GM18909 (cell line): ENCODE results near the gene SMAP2.

ENCODE experiments used
- ATAC-seq: cut with Tn5 transposase; IDR thresholded peaks from one replicate; pipeline ENCODE4 v1.9.1; 2021; ENCODE audit warnings: mild to moderate bottlenecking; ENCODE audit not compliant: unreplicated experiment, poor library complexity

Gene SMAP2

GRCh38 chr1:40462956-40463590 lies 89.5 kb downstream of the SMAP2 start:
- ATAC-seq = no peak

- ATAC-seq = no peak
Observed at GRCh38 chr1:40469327-40469726, 95.8 kb downstream of the SMAP2 start.
